ENCODE results near the gene TRMT44. TPM values are rescaled to one million over a fixed set of nuclear protein-coding genes. Genes with fewer than 3 reads are reported as not detected.

Gene TRMT44
- total RNA-seq, 4 donors from 2014 or later = 18.1 to 28.3 (median 23.1) TPM

- ATAC-seq (ENCODE audit: low FRiP score) = no peak
- TF ChIP-seq CTCF (IDR thresholded peaks at IDR 0.05) = no peak
- DNase-seq (ENCODE audit: low spot score) = no peak
Observed at GRCh38 chr4:8459867-8460445, 19.4 kb downstream of the TRMT44 start.

GRCh38 chr4:8461086-8461485, 20.5 kb downstream of the TRMT44 start:
- no peak for TF ChIP-seq CTCF (IDR thresholded peaks at IDR 0.05)
- ATAC-seq (ENCODE audit: low FRiP score) = no peak
- no peak for DNase-seq (ENCODE audit: low spot score)

- TF ChIP-seq CTCF (IDR thresholded peaks at IDR 0.05) = no peak
- ATAC-seq (ENCODE audit: low FRiP score) (no peak), DNase-seq (ENCODE audit: low spot score) (no peak)
Observed at GRCh38 chr4:8461616-8462015, 21.0 kb downstream of the TRMT44 start.

- no peak for TF ChIP-seq CTCF (IDR thresholded peaks at IDR 0.05)
- DNase-seq (ENCODE audit: low spot score) = no peak
- ATAC-seq (ENCODE audit: low FRiP score) = no peak
Observed at GRCh38 chr4:8463811-8464210, 23.2 kb downstream of the TRMT44 start.

- no peak for ATAC-seq (ENCODE audit: low FRiP score)
- TF ChIP-seq CTCF (IDR thresholded peaks at IDR 0.05) = no peak
- no peak for DNase-seq (ENCODE audit: low spot score)
Observed at GRCh38 chr4:8464381-8464780, 23.8 kb downstream of the TRMT44 start.

- ATAC-seq (ENCODE audit: low FRiP score) (no peak), DNase-seq (ENCODE audit: low spot score) (no peak)
- no peak for TF ChIP-seq CTCF (IDR thresholded peaks at IDR 0.05)
Observed at GRCh38 chr4:8465615-8466611, 25.3 kb downstream of the TRMT44 start.

Measured in omental fat pad (tissue), 4 donors.